ENCODE results near the gene VPS4B.
A peak's percentile ranks its signal among the peaks of the same experiment; 100 is the strongest.

The VPS4B gene

GRCh38 chr18:63430526-63430925, 8.2 kb upstream of the VPS4B start:
- DNase-seq (ENCODE audit: low spot score) = no peak

GRCh38 chr18:63427558-63427957, 5.3 kb upstream of the VPS4B start:
- DNase-seq (ENCODE audit: low spot score) = no peak

- DNase-seq (ENCODE audit: low spot score) = no peak
These were observed 608 bp upstream of the VPS4B start for GRCh38 chr18:63422864-63423304.

- DNase-seq (ENCODE audit: low spot score) = no peak
These were observed 762 bp downstream of the VPS4B start for GRCh38 chr18:63421514-63421913.

- DNase-seq (ENCODE audit: low spot score) = no peak
These were observed 9.3 kb downstream of the VPS4B start for GRCh38 chr18:63412953-63413352.

GRCh38 chr18:63410792-63411191, 11.5 kb downstream of the VPS4B start:
- peak; percentile 22 for DNase-seq (ENCODE audit: low spot score)

- peak; percentile 15 for DNase-seq (ENCODE audit: low spot score)
These were observed 13.0 kb downstream of the VPS4B start for GRCh38 chr18:63409301-63409700.

- no peak for DNase-seq (ENCODE audit: low spot score)
These were observed 14.5 kb downstream of the VPS4B start for GRCh38 chr18:63407734-63408133.

- DNase-seq (ENCODE audit: low spot score) = no peak
These were observed 16.3 kb downstream of the VPS4B start for GRCh38 chr18:63405986-63406385.

GRCh38 chr18:63402246-63403162, 19.8 kb downstream of the VPS4B start:
- DNase-seq (ENCODE audit: low spot score) = no peak

- DNase-seq (ENCODE audit: low spot score) = no peak
These were observed 23.0 kb downstream of the VPS4B start for GRCh38 chr18:63399300-63399699.

- no peak for DNase-seq (ENCODE audit: low spot score)
These were observed 24.9 kb downstream of the VPS4B start for GRCh38 chr18:63397349-63397748.

GRCh38 chr18:63395503-63395902, 26.8 kb downstream of the VPS4B start:
- no peak for DNase-seq (ENCODE audit: low spot score)

- DNase-seq (ENCODE audit: low spot score) = no peak
These were observed 27.3 kb downstream of the VPS4B start for GRCh38 chr18:63394954-63395353.

GRCh38 chr18:63387861-63388260, 34.4 kb downstream of the VPS4B start:
- DNase-seq (ENCODE audit: low spot score) = no peak

GRCh38 chr18:63382843-63383242, 39.4 kb downstream of the VPS4B start:
- DNase-seq (ENCODE audit: low spot score) = no peak

GRCh38 chr18:63379639-63379962, 42.7 kb downstream of the VPS4B start:
- peak; percentile 7 for DNase-seq (ENCODE audit: low spot score)

GRCh38 chr18:63378919-63379638, 43.2 kb downstream of the VPS4B start:
- no peak for DNase-seq (ENCODE audit: low spot score)

GRCh38 chr18:63377275-63377980, 44.8 kb downstream of the VPS4B start:
- no peak for DNase-seq (ENCODE audit: low spot score)

GRCh38 chr18:63376538-63376937, 45.7 kb downstream of the VPS4B start:
- DNase-seq (ENCODE audit: low spot score) = no peak

GRCh38 chr18:63374540-63374939, 47.7 kb downstream of the VPS4B start:
- DNase-seq (ENCODE audit: low spot score) = no peak

GRCh38 chr18:63373161-63373560, 49.1 kb downstream of the VPS4B start:
- DNase-seq (ENCODE audit: low spot score) = no peak

GRCh38 chr18:63368611-63369010, 53.7 kb downstream of the VPS4B start:
- DNase-seq (ENCODE audit: low spot score) = no peak
